BJ (cell line): ENCODE data around the gene CALR. TPM values are rescaled to one million over a fixed set of nuclear protein-coding genes. Genes with fewer than 3 reads are reported as not detected.

ENCODE experiments used
- CTCF ChIA-PET: fragments of 350-600 bp; formaldehyde crosslinking; extraction: SDS; loops from one replicate; lab custom pipeline; 2021; ENCODE audit warnings: antibody characterized with exemption, inconsistent platforms; lab: Yijun Ruan, JAX
- POLR2A ChIA-PET: fragments of 300-600 bp; sonication (Branson Sonifier 250); formaldehyde crosslinking; extraction: SDS; loops from one replicate; lab custom pipeline; 2021; ENCODE audit warnings: antibody characterized with exemption; lab: Charles Lee
- DNase-seq: peaks from one replicate; pipeline ENCODE4 v3.0.0-alpha.2; 2011; ENCODE audit warnings: low read depth
- H3K27me3 ChIP-seq: 2 replicates; pipeline ENCODE4 v1.6.0; 2011; ENCODE audit warnings: low read length; ENCODE audit not compliant: control insufficient read depth, insufficient read depth
- H3K36me3 ChIP-seq: 2 replicates; pipeline ENCODE4 v1.5.1; 2011; ENCODE audit warnings: low read length; ENCODE audit not compliant: control insufficient read depth, insufficient read depth
- H3K4me3 ChIP-seq: 2 replicates; pipeline ENCODE4 v1.5.1; 2011; ENCODE audit warnings: low read depth, mild to moderate bottlenecking, control low read depth, low read length
- polyA plus RNA-seq: library from polyadenylated mRNA; depleted of rRNA; stranded (reverse); fragments of >200 nt; gene quantifications from 2 replicates; pipeline ENCODE4 v1.2.3, GENCODE V29; 2011
- TF ChIP-seq, protein P1 (sequence below): IDR thresholded peaks from 2 replicates; pipeline ENCODE4 v1.5.1; 2011; ENCODE audit warnings: low read depth, mild to moderate bottlenecking, control low read depth, inconsistent platforms, low read length, moderate library complexity; ENCODE audit not compliant: insufficient read depth

Gene CALR
- polyA plus RNA-seq, 1 experiment, result 1,647 TPM

DNA sequence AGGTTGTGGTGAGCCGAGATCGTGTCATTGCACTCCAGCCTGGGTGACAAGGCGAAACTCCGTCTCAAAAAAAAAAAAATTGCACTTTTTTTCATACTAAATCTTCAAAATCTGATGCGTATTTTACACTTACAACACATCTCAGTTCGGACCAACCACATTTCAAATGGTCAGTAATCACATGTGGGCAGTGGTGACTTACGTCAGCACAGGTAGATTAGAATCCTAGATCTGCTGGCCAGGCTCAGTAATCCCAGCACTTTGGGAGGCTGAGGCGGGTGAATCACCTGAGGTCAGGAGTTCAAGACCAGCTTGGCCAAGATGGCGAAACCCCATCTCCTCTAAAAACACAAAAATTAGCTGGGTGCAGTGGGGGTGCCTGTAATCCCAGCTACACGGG is 3.3 kb upstream of the CALR start:
- POLR2A ChIA-PET, result no interaction called here
- TF ChIP-seq, protein P1, sequence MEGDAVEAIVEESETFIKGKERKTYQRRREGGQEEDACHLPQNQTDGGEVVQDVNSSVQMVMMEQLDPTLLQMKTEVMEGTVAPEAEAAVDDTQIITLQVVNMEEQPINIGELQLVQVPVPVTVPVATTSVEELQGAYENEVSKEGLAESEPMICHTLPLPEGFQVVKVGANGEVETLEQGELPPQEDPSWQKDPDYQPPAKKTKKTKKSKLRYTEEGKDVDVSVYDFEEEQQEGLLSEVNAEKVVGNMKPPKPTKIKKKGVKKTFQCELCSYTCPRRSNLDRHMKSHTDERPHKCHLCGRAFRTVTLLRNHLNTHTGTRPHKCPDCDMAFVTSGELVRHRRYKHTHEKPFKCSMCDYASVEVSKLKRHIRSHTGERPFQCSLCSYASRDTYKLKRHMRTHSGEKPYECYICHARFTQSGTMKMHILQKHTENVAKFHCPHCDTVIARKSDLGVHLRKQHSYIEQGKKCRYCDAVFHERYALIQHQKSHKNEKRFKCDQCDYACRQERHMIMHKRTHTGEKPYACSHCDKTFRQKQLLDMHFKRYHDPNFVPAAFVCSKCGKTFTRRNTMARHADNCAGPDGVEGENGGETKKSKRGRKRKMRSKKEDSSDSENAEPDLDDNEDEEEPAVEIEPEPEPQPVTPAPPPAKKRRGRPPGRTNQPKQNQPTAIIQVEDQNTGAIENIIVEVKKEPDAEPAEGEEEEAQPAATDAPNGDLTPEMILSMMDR, result no peak
- CTCF ChIA-PET, result no interaction called here
- Histone ChIP-seq H3K36me3 (peaks cover 7% of the 10 kb centered on the region), H3K27me3 (no peaks in the 10 kb centered on the region), H3K4me3 (no peak overlapping the region)
- DNase-seq, result no peak

DNA sequence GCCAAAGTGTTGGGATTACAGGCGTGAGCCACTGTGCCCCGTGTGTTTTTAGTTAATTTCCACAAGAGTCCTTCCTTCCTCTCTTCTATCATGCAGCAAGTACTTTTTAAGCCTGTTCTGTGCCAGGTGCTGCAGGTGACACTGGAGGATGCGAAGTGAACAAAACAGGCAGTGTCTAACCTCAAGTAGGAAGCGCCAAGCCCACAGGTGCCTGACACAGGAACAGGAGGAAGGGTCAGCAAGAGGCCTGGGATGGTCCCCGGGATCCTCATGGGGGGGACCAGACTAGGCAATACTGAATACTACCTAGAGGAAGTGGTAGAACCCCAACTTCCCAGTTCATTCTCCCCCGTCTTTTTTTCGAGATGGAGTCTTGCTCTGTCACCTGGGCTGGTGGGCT is 1.8 kb upstream of the CALR start:
- peaks cover 12% of the 10 kb centered on the region for H3K36me3 ChIP-seq
- ChIA-PET POLR2A (no interaction called here), CTCF (no interaction called here)
- no peaks in the 10 kb centered on the region for H3K27me3 ChIP-seq
- DNase-seq, result no peak
- H3K4me3 ChIP-seq, result no peak overlapping the region
- TF ChIP-seq, protein P1, result no peak

DNA sequence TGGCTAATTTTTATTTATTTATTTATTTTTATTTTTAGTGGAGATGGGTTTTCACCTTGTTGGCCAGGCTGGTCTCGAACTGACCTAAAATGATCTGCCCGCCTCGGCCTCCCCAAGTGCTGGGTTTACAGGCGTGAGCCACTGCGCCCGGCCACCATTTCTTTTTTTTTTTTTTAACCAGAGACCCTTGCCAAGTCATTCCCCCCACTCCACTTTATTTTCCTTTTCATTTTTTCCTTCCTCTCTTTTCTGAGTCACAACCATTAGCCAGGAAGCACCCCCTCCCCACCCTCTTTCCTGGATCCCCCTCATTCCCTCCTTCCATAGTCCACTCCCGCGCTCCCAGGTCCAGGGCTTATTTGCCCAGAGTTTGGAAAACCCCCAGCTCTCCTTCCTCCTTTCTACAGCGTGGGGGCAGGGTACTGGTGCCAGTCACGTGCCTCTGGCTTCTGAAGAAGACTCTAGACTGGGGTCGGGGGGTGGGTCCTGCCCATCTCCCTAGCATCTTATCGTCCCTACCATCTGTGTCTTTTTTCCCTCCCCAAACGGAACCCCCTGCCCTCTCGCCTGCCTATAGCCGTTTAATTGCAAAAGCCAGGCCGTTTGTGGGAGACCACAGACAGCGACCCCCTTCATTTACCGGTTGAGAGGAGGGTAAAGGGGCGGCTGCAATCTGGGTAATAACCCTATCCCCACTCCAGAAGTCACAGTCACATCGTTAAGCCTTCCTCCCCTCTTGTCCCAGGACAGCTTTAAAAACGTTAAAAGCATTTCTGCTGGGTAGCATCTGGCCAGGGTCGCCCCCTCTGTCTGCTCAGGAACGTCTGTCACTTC is 1.1 kb upstream of the CALR start:
- Histone ChIP-seq H3K4me3 (peak overlapping the region; percentile 49), H3K27me3 (no peaks in the 10 kb centered on the region), H3K36me3 (peaks cover 16% of the 10 kb centered on the region)
- TF ChIP-seq, protein P1, result no peak
- ChIA-PET POLR2A (interaction anchor here (0.6 kb wide), 1 partner anchor 117 kb away, joined by 3 read pairs; no protein-coding TSS in a partner anchor), CTCF (interaction anchor here (1.3 kb wide), 1 partner anchor 28 kb away, joined by 8 read pairs; no protein-coding TSS in a partner anchor)
- no peak for DNase-seq

DNA sequence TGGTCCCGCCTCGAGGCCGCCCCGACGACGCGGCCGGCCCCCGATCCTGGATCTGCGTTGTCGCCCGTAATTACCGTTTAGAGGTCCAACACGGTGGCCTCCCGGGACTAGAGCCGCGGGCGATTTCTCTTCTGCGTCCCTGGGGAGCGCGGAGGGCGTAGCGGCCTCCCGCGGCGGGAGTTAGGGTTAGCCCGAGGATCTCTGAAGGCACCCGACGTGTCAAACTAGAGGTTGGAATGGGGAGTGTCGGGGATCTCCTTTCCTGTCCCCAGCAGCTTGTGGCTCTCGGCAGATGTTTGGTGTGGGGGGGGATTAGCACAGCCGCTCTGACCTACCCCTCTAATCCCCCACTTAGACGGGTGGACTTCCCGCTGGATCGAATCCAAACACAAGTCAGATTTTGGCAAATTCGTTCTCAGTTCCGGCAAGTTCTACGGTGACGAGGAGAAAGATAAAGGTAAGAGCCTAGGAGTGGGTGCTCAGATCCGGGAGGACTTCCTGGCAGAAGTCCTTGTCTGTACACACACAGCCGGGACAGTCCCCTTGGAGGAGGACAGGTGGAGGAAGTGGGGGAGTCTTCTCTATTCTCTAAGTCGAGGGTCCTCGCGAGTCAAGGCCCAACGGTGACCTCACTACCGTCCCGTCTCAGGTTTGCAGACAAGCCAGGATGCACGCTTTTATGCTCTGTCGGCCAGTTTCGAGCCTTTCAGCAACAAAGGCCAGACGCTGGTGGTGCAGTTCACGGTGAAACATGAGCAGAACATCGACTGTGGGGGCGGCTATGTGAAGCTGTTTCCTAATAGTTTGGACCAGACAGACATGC is 581 bp downstream of the CALR start:
- Histone ChIP-seq H3K36me3 (peaks cover 26% of the 10 kb centered on the region), H3K27me3 (no peaks in the 10 kb centered on the region), H3K4me3 (peak overlapping the region; percentile 92)
- no peak for DNase-seq
- ChIA-PET POLR2A (no interaction called here), CTCF (interaction anchor here (0.8 kb wide), 1 partner anchor 26 kb away, joined by 5 read pairs; no protein-coding TSS in a partner anchor)
- TF ChIP-seq, protein P1, result peak; percentile 43

DNA sequence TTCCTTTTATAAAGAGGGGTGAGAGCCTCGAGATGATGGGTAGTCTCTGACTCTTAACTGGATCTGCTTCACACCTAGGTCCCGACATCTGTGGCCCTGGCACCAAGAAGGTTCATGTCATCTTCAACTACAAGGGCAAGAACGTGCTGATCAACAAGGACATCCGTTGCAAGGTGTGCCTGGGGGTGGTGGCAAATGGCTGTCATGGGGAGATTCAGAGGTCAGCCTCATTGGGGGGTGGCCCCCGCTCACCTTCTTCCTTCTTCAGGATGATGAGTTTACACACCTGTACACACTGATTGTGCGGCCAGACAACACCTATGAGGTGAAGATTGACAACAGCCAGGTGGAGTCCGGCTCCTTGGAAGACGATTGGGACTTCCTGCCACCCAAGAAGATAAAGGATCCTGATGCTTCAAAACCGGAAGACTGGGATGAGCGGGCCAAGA is 1.6 kb downstream of the CALR start:
- peak overlapping the region; percentile 92 for H3K4me3 ChIP-seq
- DNase-seq, result no peak
- CTCF ChIA-PET, result no interaction called here
- no peaks in the 10 kb centered on the region for H3K27me3 ChIP-seq
- TF ChIP-seq, protein P1, result no peak
- POLR2A ChIA-PET, result no interaction called here
- H3K36me3 ChIP-seq, result peaks cover 28% of the 10 kb centered on the region
